NT2/D1 (cell line): ENCODE data around the gene USP5.

Experiments
- SUZ12 ChIP-seq: IDR thresholded peaks from 2 replicates; pipeline ENCODE4 v1.6.1; 2011; ENCODE audit not compliant: insufficient read length, insufficient read depth; ENCODE audit errors: extremely low read depth
- YY1 ChIP-seq: IDR thresholded peaks from 2 replicates; pipeline ENCODE4 v1.6.1; 2011; ENCODE audit not compliant: insufficient read length, insufficient read depth
- ZNF274 ChIP-seq: IDR thresholded peaks from 2 replicates; pipeline ENCODE4 v1.6.1; 2011; ENCODE audit warnings: mild to moderate bottlenecking, low read depth, low read length

DNA sequence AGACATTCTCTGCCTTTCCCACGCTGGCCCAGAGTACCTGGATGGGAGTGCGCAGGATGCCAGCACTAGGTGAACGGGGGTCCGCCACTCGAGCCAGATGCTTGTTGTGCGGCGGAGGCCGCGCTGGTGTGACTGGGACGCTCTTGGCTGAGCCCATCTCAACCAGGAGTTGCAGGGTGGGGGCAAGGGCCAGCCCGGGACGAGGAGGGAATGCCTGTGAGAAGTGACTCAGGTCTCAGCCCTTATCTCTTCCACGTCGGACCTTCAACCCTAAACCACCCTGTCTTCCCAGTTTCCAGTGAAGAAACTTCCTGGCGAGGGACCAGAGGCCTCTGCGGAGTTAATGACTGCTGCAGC is 1.2 kb upstream of the USP5 start:
- TF ChIP-seq ZNF274 = no peak
- no peak for TF ChIP-seq YY1
- no peak for TF ChIP-seq SUZ12
